ENCODE results near the gene PSMD12. TPM values are rescaled to one million over a fixed set of nuclear protein-coding genes. Genes with fewer than 3 reads are reported as not detected.
"Not testable (repeated sequence)": the region's sequence is repeated elsewhere in the genome, so short reads cannot be mapped to it uniquely, and the experiment has no call there.

Gene PSMD12
- total RNA-seq, 1 donor from 2014 or later: 36.4 TPM

GRCh38 chr17:67412941-67413340 lies 46.6 kb upstream of the PSMD12 start:
- peaks cover 7% of the 10 kb centered on the region for H3K9me3 Mint-ChIP-seq (ENCODE audit: unreplicated experiment)
- no peak overlapping the region for H3K27ac Mint-ChIP-seq (ENCODE audit: unreplicated experiment)
- H3K4me3 Mint-ChIP-seq (ENCODE audit: unreplicated experiment): no peak overlapping the region
- no peaks in the 10 kb centered on the region for H3K27me3 Mint-ChIP-seq (ENCODE audit: unreplicated experiment)
- no peaks in the 10 kb centered on the region for H3K4me1 Mint-ChIP-seq (ENCODE audit: unreplicated experiment)
- H3K36me3 Mint-ChIP-seq (ENCODE audit: unreplicated experiment): no peaks in the 10 kb centered on the region
- no peak for TF ChIP-seq CTCF (IDR thresholded peaks at IDR 0.05)
- DNase-seq (ENCODE audit: extremely low spot score, unreplicated experiment): no peak

- H3K4me1 Mint-ChIP-seq (ENCODE audit: unreplicated experiment): no peaks in the 10 kb centered on the region
- no peak for DNase-seq (ENCODE audit: extremely low spot score, unreplicated experiment)
- no peak overlapping the region for H3K27ac Mint-ChIP-seq (ENCODE audit: unreplicated experiment)
- H3K9me3 Mint-ChIP-seq (ENCODE audit: unreplicated experiment): peaks cover 7% of the 10 kb centered on the region
- H3K27me3 Mint-ChIP-seq (ENCODE audit: unreplicated experiment): no peaks in the 10 kb centered on the region
- H3K4me3 Mint-ChIP-seq (ENCODE audit: unreplicated experiment): no peak overlapping the region
- H3K36me3 Mint-ChIP-seq (ENCODE audit: unreplicated experiment): no peaks in the 10 kb centered on the region
- no peak for TF ChIP-seq CTCF (IDR thresholded peaks at IDR 0.05)
These were observed 45.7 kb upstream of the PSMD12 start for GRCh38 chr17:67412032-67412431.

- Mint-ChIP-seq H3K9me3 (ENCODE audit: unreplicated experiment) (peaks cover 7% of the 10 kb centered on the region), H3K27me3 (ENCODE audit: unreplicated experiment) (no peaks in the 10 kb centered on the region), H3K4me1 (ENCODE audit: unreplicated experiment) (no peaks in the 10 kb centered on the region), H3K4me3 (ENCODE audit: unreplicated experiment) (no peak overlapping the region), H3K27ac (ENCODE audit: unreplicated experiment) (no peak overlapping the region), H3K36me3 (ENCODE audit: unreplicated experiment) (no peaks in the 10 kb centered on the region)
- DNase-seq (ENCODE audit: extremely low spot score, unreplicated experiment): no peak
- TF ChIP-seq CTCF (IDR thresholded peaks at IDR 0.05): no peak
These were observed 45.0 kb upstream of the PSMD12 start for GRCh38 chr17:67411397-67411796.

- H3K27ac Mint-ChIP-seq (ENCODE audit: unreplicated experiment); H3K4me1 Mint-ChIP-seq (ENCODE audit: unreplicated experiment); DNase-seq (ENCODE audit: extremely low spot score, unreplicated experiment); H3K36me3 Mint-ChIP-seq (ENCODE audit: unreplicated experiment); H3K27me3 Mint-ChIP-seq (ENCODE audit: unreplicated experiment); H3K4me3 Mint-ChIP-seq (ENCODE audit: unreplicated experiment); H3K9me3 Mint-ChIP-seq (ENCODE audit: unreplicated experiment): not testable (repeated sequence)
These were observed 42.1 kb upstream of the PSMD12 start for GRCh38 chr17:67408455-67408830.

- no peak for TF ChIP-seq CTCF (IDR thresholded peaks at IDR 0.05)
- Mint-ChIP-seq H3K27ac (ENCODE audit: unreplicated experiment) (no peak overlapping the region), H3K27me3 (ENCODE audit: unreplicated experiment) (no peaks in the 10 kb centered on the region), H3K9me3 (ENCODE audit: unreplicated experiment) (no peaks in the 10 kb centered on the region), H3K36me3 (ENCODE audit: unreplicated experiment) (peaks cover 2% of the 10 kb centered on the region), H3K4me3 (ENCODE audit: unreplicated experiment) (no peak overlapping the region), H3K4me1 (ENCODE audit: unreplicated experiment) (peaks cover 12% of the 10 kb centered on the region)
- no peak for DNase-seq (ENCODE audit: extremely low spot score, unreplicated experiment)
These were observed 37.1 kb upstream of the PSMD12 start for GRCh38 chr17:67403483-67403882.

GRCh38 chr17:67403065-67403464 lies 36.7 kb upstream of the PSMD12 start:
- TF ChIP-seq CTCF (IDR thresholded peaks at IDR 0.05): no peak
- Mint-ChIP-seq H3K27ac (ENCODE audit: unreplicated experiment) (no peak overlapping the region), H3K27me3 (ENCODE audit: unreplicated experiment) (no peaks in the 10 kb centered on the region), H3K36me3 (ENCODE audit: unreplicated experiment) (peaks cover 4% of the 10 kb centered on the region), H3K4me3 (ENCODE audit: unreplicated experiment) (no peak overlapping the region), H3K4me1 (ENCODE audit: unreplicated experiment) (peaks cover 12% of the 10 kb centered on the region), H3K9me3 (ENCODE audit: unreplicated experiment) (no peaks in the 10 kb centered on the region)
- no peak for DNase-seq (ENCODE audit: extremely low spot score, unreplicated experiment)

All from osteocyte (in vitro differentiated cells).